Left lobe of liver (tissue), 2 donors: ENCODE measurements around the gene PLA2R1. TPM values are rescaled to one million over a fixed set of nuclear protein-coding genes. Genes with fewer than 3 reads are reported as not detected.
A peak's percentile ranks its signal among the peaks of the same experiment; 100 is the strongest.

ENCODE experiments used
- ATAC-seq: fragments of 200-7000 bp; cut with Tn5 transposase; one replicate; pipeline ENCODE4 v1.9.1; 2020; ENCODE audit warnings: mild to moderate bottlenecking, moderate library complexity
- DNase-seq: peaks from one replicate; pipeline ENCODE4 v3.0.0-alpha.2; 2020; ENCODE audit warnings: low spot score
- total RNA-seq: library from RNA; stranded (reverse); gene quantifications from one replicate; pipeline ENCODE4 v1.2.1, GENCODE V29; 2021
- donor health status: DM: no; HTN: no; CAD: no; lungs with moderate emphysema.
- donor health status: DM: no; HTN: yes; CAD: no.

PLA2R1 gene
- total RNA-seq, 1 donor from 2014 or later: 1.3 TPM

DNA sequence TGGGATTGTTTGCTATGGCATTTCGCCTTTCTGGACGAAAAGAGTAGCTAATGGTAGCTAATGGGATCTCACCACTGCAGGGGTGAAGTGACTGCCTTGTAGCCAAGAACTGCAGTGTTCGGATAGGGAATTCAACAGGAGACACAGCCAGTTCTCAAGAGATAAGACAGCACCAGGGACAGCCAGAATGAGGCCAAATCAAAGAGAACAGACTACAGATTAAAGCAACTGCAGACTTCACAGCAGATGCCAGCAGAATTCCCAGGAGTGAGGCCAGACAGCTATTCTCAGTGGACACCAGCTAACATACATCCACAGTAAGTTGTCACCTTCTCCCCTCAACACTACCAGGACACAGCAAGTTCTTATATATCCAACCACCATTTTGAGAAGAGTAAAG lies 124.0 kb downstream of the PLA2R1 start:
- DNase-seq: no peak
- no peak for ATAC-seq

DNA sequence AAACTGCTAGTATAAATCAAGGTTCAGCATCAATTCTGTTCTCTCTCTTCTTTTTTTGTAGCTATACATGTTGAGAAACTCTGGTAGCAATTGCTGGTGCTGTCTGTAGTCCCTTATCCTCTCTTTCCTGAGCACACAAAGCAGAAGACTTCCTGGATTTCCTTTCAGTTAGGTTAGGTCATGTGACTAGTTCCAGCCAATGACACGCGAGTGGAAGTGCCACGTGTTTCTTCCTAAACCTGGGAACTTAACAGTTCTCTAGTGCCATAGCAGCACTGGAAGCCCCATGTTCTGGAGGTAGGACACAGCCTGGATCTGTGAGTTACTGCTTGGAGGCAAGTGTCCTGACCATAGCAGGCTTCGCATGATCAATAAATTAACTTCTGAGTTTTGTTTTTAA lies 125.9 kb downstream of the PLA2R1 start:
- ATAC-seq: no peak
- DNase-seq: no peak

DNA sequence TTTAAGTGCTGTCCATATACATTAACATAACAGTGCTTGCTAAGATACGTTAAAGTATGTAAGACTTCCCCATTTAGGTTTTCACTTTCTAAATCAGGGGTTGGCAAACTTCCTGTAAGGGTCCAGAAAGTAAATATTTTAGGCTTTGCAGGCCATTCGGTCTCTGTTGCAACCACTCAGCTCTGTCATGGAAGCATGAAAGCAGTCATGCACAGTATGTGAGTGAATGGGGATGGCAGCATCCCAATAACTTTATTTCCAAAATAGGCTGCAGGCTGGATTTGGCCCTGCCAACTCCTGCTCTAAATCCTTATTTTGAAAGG lies 128.7 kb downstream of the PLA2R1 start:
- ATAC-seq (no peak), DNase-seq (no peak)

DNA sequence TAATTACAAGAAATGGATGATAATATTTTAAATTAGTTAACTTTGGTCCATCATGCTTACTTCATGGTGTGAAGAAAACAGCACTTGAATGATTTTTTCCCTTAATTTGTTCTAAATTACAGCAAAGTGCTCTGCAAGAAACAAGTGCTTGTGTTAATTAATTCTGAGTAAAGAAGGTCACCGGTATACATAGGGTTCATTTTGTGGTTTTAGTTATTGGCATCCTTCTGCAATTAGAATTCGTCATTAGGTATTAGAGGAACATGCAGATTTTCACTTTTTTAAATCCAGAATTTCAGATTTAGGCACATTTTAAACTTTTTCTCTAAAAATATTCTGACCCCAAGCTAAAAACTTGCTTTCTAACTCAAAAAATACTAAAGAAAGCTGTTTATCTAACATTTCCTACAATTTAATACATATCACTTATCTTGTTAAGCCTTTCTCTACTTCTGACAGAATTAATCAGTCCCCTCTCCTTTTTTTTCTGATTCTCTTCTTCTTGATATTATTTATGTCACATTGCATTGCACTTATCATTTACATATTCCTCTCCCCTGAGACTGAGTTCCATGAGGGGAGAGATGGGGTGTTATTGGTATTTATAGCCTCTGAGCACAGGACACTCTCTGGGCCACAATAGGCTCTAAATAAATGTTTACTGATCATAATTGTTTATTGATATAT lies 129.2 kb downstream of the PLA2R1 start:
- DNase-seq (no peak), ATAC-seq (no peak)

DNA sequence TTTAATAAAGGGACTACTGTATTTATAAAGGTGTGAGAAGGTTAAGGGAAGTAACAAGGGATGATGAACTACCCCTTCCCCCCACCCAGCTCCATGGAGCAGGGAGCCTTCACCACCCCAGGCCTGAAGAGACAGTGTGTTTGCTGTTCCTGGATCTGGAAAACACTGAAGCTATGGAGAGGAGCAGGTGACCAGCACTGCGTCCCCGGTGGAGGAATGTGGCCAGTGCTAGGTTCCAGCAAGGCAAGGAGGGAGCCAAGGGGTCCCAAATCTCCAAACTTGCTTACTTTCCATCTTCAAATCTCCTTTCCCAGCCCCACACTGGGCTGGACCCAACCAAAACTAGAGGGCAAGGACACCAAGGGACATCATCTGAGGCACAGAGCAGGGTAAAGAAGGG lies 135.7 kb downstream of the PLA2R1 start:
- ATAC-seq (no peak), DNase-seq (no peak)

DNA sequence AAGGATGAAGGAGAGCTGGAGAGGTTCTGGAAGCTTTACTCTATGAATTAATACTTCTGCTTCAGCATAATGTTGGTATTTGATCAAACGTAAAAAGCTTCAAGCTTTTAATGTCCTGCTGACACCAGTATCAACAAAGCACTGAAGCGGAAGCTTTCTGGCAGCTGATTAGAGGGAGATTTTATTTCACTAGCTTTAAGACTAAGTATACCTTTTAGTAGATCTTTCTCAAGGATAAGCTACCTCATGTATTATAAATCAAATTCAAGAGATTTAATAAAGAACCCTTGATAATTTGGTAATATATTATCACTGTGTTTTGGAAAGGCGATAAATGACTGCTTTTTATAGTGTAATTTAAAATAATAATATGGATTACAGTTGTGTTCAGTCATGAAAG lies 136.4 kb downstream of the PLA2R1 start:
- ATAC-seq (no peak), DNase-seq (no peak)

DNA sequence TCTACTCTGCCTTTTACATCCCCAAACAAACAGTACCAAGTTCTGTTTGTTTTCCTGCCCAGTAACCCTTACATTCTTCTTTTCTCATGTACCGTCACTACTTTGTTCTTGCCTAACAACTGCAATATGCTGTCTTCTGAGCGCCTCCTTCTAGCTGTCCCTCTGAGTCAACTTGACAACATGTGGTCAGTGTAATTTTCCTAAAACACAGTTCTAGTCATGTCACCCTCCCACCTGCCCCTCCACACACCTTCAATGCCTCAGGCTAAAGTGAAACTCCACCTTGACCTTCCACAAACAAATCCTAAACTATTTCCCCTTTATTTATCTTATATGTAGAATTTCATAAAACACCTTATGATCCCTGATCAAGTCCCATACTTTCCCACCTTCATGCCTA lies 139.9 kb downstream of the PLA2R1 start:
- DNase-seq (no peak), ATAC-seq (no peak)

DNA sequence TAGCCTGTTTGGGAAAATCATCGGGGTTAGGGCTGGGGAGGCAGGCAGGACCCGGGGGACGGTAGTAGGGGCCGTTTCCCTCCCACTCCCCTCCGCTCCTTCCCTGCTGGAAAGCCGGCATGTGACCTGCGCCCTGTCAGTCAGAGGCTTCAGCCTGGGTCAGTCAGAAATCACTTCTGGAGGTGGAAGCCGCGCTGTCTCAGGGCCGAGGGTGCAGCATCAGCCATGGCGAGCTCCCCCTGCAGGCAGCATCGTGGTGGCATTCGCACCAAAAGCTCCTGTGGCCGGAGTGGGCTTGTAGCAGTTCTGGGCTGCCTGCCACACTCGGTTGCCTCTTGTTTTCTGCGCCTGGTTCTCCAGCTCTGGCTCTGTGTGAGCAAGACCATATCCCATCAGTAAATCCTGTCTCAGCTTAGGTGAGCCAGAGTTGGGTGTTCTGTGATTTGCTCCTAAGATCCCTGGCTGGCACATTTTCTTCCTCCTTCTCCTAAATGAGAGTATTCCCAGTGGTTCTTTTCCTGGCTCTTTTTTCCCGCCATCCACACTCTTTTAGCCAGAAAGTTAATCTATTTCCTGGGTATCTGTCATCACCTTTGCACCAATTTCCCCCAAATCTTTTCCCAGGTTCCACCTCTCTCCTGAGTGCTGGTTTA lies 140.5 kb downstream of the PLA2R1 start:
- DNase-seq: peak; percentile 69
- ATAC-seq: peak; percentile 99

DNA sequence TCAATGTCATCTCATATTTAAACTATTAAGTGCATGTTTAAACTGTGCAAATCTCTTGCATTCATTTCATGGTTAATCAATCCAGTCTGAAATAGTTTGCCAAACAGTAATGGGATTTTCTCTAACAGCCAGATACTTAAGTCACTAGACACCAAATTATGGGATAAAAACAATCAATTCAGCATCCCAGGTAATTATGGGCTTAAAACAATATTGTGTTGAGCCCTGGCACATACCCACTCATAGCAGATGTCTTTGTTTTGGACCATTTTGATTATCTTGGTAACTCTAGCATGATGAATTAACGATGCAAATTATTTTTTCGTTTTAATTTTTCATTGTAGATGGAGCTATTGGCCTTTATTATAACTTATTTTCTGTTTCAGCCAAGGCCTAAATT lies 145.9 kb downstream of the PLA2R1 start:
- ATAC-seq: no peak
- DNase-seq: no peak

DNA sequence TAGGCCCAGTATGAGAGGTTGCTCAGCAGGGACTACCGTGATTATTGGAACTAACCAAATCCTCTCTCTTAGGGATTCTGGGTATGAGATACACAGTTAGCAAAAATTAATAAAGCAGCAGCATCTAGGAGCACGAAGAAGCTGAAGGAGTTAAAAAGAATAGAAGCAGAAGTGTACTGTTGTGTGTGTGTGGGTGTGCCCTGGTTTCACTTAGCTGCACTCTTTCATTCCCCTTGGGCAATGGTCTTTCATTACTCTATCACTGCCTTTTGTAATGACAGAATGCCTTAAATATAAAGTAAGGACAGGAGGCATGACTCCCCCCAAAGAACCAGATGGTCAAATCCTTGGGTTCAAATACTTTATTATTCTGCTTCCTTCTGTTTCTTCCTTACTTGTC lies 148.5 kb downstream of the PLA2R1 start:
- DNase-seq (no peak), ATAC-seq (no peak)

DNA sequence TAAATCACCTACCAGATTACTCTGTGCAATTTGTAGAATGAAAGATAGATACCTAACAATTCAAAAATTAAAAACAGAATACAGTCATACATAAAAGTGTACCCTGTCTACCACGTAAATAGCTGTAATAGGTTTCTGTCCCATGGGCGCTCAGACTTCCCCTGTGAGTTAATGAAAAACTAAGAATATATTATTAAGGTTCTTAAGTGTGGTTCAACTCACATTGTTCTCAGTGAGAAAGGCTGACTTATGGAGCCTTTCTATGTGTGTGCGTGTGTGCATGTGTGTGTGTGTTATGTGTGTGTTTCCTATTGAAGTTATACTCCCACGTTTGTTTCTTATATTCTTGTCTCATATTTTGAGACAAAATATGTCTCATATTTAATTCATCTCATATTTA lies 149.8 kb downstream of the PLA2R1 start:
- no peak for DNase-seq
- no peak for ATAC-seq

DNA sequence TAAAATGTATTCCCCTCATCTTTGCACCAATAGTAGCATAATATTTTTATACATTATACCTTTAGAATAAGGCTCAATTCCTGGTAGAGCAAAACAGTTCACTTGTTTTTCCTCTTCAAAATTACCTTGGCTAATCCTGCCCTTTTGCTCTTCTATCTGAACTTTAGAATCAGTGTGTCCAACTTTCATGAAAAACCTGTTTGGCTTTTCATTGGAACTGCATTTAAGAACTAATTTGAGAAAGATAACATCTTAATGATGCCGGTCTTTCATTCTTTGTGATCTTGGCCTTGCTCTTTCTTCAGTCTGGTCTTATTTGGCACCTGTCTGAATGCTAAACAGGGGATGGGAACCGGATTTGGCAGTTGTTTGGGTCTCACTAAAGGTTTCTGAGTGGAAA lies 151.5 kb downstream of the PLA2R1 start:
- no peak for DNase-seq
- no peak for ATAC-seq

DNA sequence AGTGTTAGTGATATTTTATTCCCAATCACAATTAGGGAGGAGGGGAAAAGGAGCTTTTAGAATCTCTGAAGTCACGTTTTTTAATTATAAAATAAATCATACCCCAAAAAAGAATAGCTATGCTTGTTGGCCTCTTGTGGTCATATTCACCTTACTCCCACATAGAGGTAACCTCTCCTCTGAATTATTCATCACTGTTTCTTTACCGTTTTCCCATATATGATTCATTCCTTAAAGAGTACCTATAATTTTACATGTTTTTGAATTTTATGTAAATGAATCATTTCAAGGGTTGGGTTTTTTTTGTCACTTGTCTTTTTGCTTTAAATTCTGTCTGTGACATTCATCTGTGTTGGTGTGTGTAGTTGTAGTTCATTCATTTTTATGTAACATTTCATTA lies 153.8 kb downstream of the PLA2R1 start:
- ATAC-seq (no peak), DNase-seq (no peak)

DNA sequence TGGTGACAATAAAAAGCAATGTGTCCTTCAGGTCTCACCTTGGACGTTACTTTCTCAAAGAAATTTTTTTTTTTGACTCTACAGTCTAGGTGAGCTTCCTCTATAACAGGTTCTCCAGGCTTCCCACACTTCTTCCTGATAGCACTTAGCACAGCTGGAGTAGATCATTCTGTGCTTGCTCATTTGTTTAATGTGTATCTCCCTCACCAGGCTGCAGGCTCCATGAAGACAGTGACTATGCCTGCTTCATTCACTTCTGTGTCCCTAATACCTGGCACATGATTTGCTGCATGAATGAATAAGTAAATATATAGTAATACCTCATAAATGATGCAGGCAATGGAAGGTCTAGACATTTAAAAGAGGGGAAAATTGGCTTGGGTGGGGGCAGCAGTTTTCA lies 154.5 kb downstream of the PLA2R1 start:
- no peak for ATAC-seq

DNA sequence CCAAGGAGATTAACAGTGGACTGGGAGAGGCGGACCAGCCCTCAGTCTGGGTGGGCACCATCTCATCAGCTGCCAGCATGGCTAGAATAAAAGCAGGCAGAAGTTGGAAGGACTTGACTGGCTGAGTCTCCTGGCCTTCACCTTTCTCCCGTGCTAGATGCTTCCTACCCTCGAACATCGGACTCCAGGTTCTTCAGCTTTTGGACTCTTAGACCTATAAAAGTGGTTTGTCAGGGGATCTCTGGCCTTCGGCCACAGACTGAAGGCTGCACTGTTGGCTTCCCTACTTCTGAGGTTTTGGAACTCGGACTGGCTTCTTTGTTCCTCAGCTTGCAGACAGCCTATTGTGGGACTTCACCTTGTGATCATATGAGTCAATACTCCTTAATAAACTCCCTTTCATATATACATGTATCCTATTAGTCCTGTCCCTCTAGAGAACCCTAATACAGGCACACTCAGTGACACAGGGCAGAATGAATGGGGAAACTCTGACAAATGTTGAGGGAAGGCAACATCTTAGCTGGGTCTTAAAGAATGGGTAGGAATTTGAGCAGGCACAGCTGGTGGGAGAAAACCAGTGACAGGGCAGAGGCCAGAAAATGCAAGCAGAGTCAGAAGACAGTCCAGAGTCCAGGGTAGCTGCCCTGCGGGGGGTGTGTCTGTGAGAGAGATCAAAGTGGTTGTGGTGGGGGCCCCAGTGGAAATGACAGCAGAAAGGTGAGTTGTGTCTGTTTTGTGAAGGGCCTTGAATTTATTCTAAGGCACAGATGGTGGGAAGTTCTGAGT lies 156.3 kb downstream of the PLA2R1 start:
- no peak for DNase-seq
- no peak for ATAC-seq

More for the DNA sequence above, 154.5 kb downstream of the PLA2R1 start:
- no peak for DNase-seq

DNA sequence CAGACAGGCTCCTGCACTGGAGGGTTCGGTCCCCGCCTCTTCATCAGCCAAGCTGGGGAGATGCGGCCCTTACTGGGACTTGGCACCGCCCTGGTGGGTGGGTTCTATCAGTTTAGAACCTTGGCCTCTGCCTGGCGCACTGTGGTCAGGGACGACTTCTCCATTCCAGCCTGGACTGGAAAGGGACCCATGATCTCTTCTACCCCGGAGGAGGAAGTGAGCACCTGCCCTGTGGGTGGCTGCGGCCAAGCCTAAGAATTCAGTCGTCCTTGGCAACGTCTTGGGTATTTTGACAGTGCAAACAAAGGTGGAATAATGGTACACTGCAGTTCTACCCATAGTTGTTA lies 157.5 kb downstream of the PLA2R1 start:
- DNase-seq (no peak), ATAC-seq (peak; percentile 61)

DNA sequence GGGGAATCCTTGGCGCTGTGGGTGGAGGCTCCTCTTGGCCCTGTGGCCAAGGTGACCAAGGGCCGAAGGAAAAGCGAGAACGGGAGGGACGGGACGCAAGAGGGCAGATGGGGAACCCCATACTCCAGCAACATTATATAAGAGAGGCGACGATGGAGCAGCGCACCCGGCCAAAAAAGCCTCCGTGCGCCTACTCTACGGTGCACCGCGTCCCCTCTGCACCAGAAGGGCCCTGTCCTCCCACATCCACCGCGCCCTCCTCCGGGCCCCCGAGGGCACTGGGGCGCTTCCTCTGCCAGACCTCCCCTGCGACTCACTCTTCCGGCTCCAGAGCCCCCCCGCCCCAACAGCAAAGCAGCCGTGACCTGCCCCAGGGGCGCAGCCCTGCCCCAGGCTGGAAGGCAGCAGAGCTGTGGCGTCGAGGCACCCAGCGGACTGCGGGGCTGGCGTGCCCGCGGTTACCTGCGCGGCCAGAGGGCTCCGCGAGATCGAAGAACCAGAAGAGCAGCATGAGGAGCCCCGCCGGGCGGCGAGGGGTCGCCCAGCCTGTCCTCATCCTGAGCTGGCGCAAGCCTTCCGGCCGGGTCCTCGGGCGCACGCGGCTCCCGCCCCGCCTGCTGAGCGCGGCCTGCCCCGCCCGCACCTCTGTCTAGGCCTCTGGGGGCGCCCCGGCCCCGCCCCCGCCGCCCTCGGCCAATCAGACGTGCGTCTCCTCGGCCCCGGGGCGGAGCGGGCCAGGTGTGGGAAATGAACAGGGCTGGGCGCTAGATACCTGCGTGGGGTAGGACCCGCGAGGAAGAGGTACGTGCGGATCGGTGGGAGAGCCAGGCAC lies 158.1 kb downstream of the PLA2R1 start, which contains the start of gene LY75:
Gene LY75, minus strand, starts transcription at position 630 of the 832 bp plus-strand sequence.
- DNase-seq (peak; percentile 67), ATAC-seq (peak; percentile 88)

DNA sequence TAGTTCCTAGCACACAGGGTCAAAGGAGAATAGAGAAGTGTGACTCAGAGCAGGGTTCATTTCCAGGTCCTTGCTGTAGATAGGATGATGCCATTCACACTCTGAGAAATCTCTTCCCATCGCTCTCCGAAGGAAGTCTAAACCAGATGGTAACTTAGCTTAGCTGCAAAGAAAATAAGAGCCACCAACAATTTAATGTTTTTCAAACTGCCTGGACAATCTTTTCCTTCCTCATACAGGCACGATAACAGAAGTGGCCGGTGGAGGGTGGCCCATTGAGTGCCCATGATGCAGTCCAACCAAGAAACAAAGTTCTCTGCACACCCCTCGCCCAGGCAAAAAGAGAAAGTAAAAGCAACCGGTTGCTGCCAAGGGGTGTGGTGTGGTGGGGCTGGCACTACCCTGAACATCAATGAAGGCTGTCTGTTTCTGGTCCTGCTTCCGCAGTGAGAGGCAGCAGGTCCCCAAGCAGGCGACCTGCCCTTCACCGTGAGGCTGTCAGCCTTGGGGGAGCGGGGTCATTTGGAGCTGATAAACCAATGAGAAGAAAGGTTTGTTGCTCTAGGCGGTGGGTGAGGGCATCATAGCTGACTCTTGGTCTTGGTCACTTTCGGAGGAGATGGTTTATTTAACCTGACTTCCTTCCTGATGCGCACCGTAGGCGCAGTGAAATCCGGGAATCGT lies 158.8 kb downstream of the PLA2R1 start:
- peak; percentile 51 for DNase-seq

DNA sequence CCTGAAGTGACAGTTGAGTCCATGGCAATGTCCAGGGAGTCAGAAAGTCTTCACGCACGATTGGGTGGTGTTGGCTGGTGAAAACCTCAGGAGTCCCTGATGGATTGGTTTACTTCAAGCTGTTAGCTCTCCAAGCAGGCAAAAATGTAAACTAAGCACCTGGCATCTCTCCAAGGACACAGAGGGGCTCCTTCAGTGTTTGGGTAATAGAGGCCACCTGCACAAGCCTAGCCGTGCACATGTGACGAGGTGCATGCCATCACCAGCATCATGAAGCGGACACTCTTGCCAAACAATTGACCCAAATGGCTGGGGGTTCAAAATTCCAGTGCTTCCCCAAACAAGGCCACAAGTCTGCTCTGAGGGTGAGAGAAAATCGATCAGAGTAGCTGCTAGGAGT lies 159.7 kb downstream of the PLA2R1 start:
- ATAC-seq (no peak), DNase-seq (no peak)

More for the DNA sequence above, 158.8 kb downstream of the PLA2R1 start:
- ATAC-seq: peak; percentile 75

DNA sequence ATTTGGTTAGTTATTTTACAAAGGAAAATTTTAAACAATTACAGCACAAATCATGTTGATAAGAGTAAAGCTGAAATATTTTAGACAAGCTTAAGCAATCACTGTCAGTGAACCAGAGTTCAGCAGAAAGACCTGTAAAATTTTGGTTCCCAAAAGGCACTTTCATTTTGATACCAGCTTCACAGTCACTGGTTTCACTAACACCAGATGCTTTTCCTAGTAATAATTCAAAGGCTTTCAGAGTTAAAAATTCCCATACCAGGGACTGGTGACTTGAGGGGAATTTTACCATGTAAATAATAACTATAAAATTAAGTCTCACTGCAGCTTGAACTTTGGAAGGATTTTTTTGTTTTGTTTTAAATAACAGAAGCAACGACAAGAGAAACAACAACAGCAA lies 162.1 kb downstream of the PLA2R1 start:
- ATAC-seq: no peak
- DNase-seq: no peak

DNA sequence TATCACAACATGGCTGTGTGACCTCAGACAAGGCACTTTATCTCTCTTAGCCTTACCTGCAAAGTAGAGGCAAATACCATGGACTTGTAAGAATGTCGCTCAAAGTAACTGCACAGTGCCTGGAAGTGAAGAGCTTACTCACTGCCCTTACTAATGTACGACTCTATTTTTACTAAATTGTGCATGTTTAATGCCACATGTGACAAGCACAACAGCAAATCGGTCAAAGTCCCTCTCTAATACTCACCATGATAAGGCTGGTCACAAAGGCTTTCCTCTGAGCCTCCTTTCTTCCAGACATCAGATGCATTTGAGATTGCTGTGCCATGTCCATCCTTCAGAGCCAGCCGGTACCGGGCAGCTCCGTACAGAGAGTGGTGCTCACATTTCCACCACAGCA lies 164.0 kb downstream of the PLA2R1 start:
- ATAC-seq: no peak
- DNase-seq: no peak
